HG03439 (cell line): Measurements from ENCODE around the gene TEKT3.
A peak's percentile ranks its signal among the peaks of the same experiment; 100 is the strongest.

ENCODE experiments used
- ATAC-seq: cut with Tn5 transposase; IDR thresholded peaks from one replicate; pipeline ENCODE4 v1.9.1; 2021; ENCODE audit warnings: mild to moderate bottlenecking, moderate library complexity; ENCODE audit not compliant: unreplicated experiment

Gene TEKT3

GRCh38 chr17:15267996-15268395 is 73.4 kb downstream of the TEKT3 start:
- ATAC-seq = no peak

GRCh38 chr17:15266325-15267125 is 74.9 kb downstream of the TEKT3 start:
- no peak for ATAC-seq

DNA sequence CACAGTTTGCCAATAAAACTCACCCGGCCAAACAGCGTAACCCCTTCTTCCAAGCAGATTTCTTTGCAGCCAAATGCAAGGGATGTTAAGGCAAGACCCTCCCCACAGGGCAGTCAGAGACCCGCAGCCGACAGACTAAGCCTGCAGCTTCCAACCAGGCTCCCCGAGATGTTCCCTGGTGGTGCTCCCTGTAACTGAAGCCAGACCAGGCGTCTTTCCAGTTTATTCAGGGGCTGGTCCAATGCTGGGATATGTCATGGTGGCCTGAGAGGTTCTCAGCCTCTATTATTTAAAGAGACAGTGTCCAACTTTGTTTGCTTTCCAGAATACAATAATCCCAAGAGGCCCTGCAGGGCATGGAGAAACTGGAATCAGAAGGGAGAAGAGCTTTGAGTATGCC is 76.3 kb downstream of the TEKT3 start, which contains the start of gene PMP22:
Gene PMP22, minus strand, starts transcription at position 196 of the 400 bp plus-strand sequence. CDS start 4,599 bp downstream, outside the sequence.
- ATAC-seq = no peak

DNA sequence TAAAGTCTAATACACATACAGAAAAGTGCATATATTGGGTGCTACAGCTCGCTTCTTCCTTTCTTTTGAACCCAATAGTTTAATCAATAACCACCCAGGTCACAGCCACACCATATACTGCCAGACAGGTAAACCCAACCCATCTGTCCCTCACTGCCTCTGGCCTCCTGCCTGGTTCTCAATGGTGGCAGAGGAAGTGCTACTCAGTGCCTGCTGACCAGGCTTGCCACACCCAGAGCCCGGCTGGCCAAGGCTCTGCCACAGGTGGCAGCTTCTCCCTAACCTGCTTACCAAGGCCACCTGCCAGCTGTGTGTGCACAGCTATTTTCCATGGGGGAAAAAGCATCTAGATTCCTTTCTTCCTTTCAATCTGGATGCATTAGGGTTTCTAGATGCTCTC is 76.9 kb downstream of the TEKT3 start:
- no peak for ATAC-seq

GRCh38 chr17:15263680-15264079 is 77.7 kb downstream of the TEKT3 start:
- ATAC-seq = no peak

GRCh38 chr17:15263206-15263579 is 78.2 kb downstream of the TEKT3 start:
- no peak for ATAC-seq

- no peak for ATAC-seq
Observed at GRCh38 chr17:15262291-15263205, 78.8 kb downstream of the TEKT3 start.

DNA sequence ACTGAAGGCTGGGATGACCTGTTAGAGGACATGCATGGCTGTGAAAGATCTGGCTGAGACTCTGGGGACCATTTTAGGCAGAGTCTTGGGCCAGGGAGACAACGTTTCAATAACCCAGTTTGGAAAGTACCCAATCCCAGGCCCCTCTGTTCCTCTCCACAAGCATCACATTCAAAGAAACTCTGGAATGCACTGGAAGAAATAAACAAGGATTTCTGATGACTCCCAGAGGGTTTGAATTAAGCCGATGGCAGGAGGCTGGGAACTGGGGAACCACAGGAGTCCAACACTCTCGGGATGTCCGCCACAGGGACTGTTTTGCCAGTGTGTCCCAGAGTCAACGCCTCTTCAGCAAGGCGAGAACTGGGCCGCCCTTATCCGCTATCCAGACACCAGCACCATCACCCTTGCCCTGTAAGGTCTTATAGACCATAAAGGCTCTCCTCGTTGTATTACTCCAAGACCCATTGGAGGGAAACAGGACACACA is 79.6 kb downstream of the TEKT3 start:
- no peak for ATAC-seq

DNA sequence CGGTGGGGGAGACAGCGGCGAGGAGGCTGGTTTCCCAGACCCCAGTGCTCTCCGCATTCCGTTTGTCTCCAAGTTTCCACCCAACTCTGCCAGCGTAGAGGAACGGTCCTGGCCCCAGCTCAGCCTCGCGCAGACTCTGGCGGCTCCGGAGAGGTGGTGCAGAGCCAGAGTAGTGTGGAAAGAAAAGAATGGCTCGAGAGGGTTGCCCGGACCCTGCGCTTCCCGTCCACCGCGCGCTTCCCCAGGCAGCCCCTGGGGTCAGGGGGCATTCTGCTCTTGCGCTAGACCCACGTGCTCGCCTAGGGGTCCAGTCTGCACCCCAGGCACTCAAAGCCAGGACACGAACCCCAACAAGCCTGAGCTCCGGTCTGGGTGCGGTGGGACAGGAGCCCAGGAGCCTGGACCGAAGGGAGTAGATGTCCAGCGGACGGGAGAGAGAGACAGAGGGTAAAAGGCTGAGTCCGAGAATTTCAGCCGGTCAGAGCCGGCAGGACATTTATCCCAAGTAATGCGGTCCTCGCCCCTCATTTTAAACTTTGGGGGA is 80.1 kb downstream of the TEKT3 start:
- no peak for ATAC-seq

DNA sequence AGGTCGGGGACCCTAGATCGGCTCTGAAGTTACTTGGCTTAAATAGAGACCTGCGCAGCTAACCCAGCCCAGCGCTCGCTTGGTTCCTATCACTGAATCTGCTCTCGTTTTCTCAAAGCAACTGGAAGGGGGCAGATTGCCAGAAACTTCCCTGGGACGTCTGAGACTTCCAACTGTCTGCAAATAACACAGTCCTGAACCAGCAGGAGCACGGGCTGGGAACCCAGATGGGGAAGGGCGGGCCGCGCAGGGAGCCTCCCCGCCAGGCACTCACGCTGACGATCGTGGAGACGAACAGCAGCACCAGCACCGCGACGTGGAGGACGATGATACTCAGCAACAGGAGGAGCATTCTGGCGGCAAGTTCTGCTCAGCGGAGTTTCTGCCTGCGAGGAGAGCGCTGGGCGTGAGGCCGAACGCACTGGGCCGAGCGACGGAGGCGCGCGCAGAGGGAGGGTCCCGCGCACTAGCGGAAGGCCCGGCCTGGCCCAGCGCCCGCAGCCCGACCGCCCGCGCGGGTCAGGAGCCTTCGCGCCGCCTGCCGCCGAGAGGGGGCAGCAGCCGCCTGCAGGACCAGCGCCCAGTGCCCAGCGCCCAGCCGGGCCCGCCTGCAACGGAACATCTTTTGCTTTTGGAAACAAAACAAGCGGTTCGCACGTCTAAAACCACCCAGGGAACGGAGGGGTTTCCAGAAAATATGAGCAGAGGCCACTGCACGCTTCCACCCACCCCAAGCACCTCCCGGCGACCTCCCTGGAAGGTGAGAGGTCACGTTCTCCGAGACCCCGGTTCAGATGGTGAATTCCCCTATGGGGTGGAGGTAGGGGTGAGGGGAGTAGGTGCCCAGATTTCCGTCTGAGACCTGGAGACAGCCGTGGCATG is 80.8 kb downstream of the TEKT3 start:
- ATAC-seq = no peak

- ATAC-seq = no peak
Observed at GRCh38 chr17:15257796-15258512, 83.4 kb downstream of the TEKT3 start.

GRCh38 chr17:15257258-15257788 is 84.1 kb downstream of the TEKT3 start:
- ATAC-seq = peak; percentile 67

DNA sequence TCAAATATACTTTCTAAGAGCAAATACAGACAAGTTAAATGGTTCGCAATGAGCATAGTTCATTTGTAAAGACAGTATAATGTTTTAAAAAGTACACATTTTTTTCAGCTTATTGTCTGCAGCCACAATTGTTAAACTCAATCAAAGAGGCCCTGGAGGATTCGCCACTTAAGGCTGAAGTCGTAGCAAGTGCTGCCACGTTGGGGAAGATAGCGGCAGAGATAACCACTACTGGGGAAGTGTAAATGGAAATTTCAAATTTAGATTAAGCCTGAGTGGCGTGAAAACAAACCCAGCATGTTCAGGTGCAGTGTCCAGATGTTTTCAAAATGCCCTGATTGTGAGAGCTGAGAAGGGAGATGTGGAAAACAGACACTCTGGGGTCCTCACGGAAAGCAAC is 84.7 kb downstream of the TEKT3 start:
- ATAC-seq = no peak

DNA sequence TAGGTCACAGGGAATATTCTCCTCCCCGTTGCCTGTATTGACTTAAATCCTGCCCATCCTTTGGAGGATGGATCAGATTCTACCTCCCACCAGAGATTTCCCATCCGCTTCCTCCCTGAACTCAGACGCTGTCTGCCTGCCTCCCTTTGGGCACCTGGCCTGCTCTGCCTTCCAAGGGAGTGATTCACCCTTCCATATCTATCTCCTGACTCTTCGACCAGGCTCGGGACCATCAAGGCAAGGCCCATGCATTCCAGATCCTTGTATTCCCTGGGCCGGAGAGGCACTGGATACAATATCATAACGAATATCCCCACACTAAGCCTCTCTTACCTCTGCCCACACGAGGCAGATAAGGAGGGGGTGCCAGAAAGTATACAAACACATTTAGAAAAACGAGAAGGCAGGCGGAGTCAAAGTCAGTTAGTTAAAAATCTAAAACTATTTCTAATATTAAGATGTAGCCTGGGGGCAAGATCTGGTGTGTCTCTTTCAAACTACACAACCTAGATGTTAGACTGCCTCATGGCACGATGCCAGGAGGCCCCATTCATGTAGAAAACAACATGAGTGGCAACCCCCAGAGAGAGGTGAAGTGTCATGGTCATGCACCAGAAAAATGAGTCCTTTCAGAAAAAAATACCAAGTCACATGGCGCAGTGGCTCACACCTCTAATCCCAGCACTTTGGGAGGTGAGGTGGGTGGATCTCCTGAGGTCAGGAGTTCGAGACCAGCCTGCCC is 85.5 kb downstream of the TEKT3 start:
- ATAC-seq = no peak
